ENCODE measurements around the gene TRIM46. TPM values are rescaled to one million over a fixed set of nuclear protein-coding genes. Genes with fewer than 3 reads are reported as not detected.

The TRIM46 gene
- total and polyA plus RNA-seq, 9 of the 15 experiments (the other 6 are each of a cell fraction or from before 2014, with no cell fraction given), result 0.05 to 0.60 (median 0.16) TPM; not detected in 3

DNA sequence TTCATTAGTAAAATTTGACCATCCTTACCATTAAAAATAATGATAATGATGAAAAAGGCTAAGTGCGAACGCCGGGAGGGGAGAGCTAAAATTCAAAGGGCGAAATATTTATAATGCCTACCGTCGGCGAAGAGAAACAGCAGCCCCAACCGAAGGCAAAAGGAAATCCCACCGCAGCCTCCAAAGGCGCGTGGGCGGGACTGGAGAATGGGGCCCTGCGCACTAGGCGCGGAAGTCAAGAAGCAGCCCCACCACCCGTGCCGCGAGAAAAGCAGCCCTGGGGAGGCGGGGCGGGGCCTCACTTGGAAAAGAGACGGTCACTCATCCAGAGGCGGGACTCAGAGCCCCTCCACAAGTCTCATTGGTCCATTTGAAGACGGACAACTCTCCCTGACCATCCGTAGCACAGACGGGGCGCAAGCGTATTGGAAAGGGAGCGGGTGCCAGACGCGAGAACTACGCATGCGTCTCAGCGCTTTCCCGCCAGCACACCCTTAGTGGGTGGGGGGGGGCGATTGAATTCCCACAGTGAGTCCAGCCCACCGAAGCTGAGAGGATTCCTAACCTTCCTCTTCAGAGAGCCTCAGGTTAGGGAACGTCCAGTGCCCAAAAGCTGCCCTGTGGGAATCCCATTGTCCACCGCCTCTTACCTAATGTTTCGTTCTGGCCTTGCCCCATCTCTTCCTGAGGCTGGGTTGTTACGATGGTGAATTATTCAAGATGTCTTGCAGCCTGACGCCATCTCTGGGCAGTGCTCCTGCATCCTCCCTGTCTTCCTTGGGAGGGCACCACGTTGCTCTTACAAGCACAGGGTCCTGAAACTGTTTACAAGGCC, 53.8 kb downstream of the TRIM46 start (continued):
- TF ChIP-seq BHLHE40 (IDR thresholded peaks at IDR 0.05; ENCODE audit: low read length), result peak; percentile 80
- TF ChIP-seq RBM39 (optimal IDR thresholded peaks at IDR 0.05; ENCODE audit: low read depth, low read length), result no peak
- TF ChIP-seq, protein P1, sequence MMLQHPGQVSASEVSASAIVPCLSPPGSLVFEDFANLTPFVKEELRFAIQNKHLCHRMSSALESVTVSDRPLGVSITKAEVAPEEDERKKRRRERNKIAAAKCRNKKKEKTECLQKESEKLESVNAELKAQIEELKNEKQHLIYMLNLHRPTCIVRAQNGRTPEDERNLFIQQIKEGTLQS (IDR thresholded peaks at IDR 0.05), result no peak
- TF ChIP-seq, protein P1 (CRISPR knock-in tag; conservative IDR thresholded peaks at IDR 0.05), result no peak; the same call in 1 of the 2 replicates
- TF ChIP-seq ATF1 (CRISPR knock-in tag; IDR thresholded peaks at IDR 0.05), result no peak
- TF ChIP-seq ATF1 (tag; IDR thresholded peaks at IDR 0.05), result peak; percentile 30; the same call in 1 of the 2 replicates
- TF ChIP-seq SMAD1 (IDR thresholded peaks at IDR 0.05; ENCODE audit: low read depth, low read length, partially characterized antibody), result no peak
- no peak for TF ChIP-seq ZC3H8 (IDR thresholded peaks at IDR 0.05)
- TF ChIP-seq PHF20 (IDR thresholded peaks at IDR 0.05; ENCODE audit: partially characterized antibody), result no peak
- TF ChIP-seq DIDO1 (tag; IDR thresholded peaks at IDR 0.05; ENCODE audit: low read depth), result no peak
- no peak; the same call in 1 of the 2 replicates for TF ChIP-seq MTA1 (IDR thresholded peaks at IDR 0.05; ENCODE audit: borderline replicate concordance)
- no peak for TF ChIP-seq PRPF4 (IDR thresholded peaks at IDR 0.05; ENCODE audit: insufficient read depth, low read depth, low read length, poor library complexity, severe bottlenecking)
- 0 out of 2 replicates have a peak, but pooled peaks have one; percentile 13 for TF ChIP-seq ZNF354B (CRISPR knock-in tag; IDR thresholded peaks at IDR 0.05)
- TF ChIP-seq NR2F6 (CRISPR knock-in tag; IDR thresholded peaks at IDR 0.05), result 0 out of 2 replicates have a peak, but pooled peaks have one; percentile 0
- peak; percentile 81 for TF ChIP-seq TAF1 (IDR thresholded peaks at IDR 0.05; ENCODE audit: control insufficient read depth, extremely low read depth, insufficient read depth, low read length, severe bottlenecking)
- peak; percentile 78 for TF ChIP-seq SP2 (IDR thresholded peaks at IDR 0.05; ENCODE audit: extremely low read depth, low read depth, low read length, poor library complexity, severe bottlenecking)
- TF ChIP-seq FOS (IDR thresholded peaks at IDR 0.05; ENCODE audit: extremely low read depth, insufficient read length), result peak; percentile 91
- TF ChIP-seq POLR2AphosphoS2 (IDR thresholded peaks at IDR 0.05; ENCODE audit: low read length), result no peak
- TF ChIP-seq, protein P2, sequence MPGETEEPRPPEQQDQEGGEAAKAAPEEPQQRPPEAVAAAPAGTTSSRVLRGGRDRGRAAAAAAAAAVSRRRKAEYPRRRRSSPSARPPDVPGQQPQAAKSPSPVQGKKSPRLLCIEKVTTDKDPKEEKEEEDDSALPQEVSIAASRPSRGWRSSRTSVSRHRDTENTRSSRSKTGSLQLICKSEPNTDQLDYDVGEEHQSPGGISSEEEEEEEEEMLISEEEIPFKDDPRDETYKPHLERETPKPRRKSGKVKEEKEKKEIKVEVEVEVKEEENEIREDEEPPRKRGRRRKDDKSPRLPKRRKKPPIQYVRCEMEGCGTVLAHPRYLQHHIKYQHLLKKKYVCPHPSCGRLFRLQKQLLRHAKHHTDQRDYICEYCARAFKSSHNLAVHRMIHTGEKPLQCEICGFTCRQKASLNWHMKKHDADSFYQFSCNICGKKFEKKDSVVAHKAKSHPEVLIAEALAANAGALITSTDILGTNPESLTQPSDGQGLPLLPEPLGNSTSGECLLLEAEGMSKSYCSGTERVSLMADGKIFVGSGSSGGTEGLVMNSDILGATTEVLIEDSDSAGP (CRISPR knock-in tag; IDR thresholded peaks at IDR 0.05), result peak; percentile 39; the same call in 1 of the 2 replicates
- peak; percentile 97 for TF ChIP-seq GTF2E2 (tag; IDR thresholded peaks at IDR 0.05)
- no peak for TF ChIP-seq SLC30A9 (CRISPR knock-in tag; IDR thresholded peaks at IDR 0.05)
- TF ChIP-seq CEBPB (tag; IDR thresholded peaks at IDR 0.05), result no peak
- TF ChIP-seq ZNF24 (IDR thresholded peaks at IDR 0.05), result peak; percentile 41
- no peak for TF ChIP-seq HDAC8 (tag; IDR thresholded peaks at IDR 0.05)
- TF ChIP-seq MYNN (IDR thresholded peaks at IDR 0.05), result no peak
- no peak for TF ChIP-seq MYNN (CRISPR knock-in tag; IDR thresholded peaks at IDR 0.05)
- TF ChIP-seq IRF2 (CRISPR knock-in tag; IDR thresholded peaks at IDR 0.05), result no peak
- no peak for TF ChIP-seq CBFA2T2 (conservative IDR thresholded peaks at IDR 0.05)
- peak; percentile 72; the same call in 1 of the 2 replicates for TF ChIP-seq SP1 (CRISPR knock-in tag; IDR thresholded peaks at IDR 0.05)
- no peak for TF ChIP-seq NBN (IDR thresholded peaks at IDR 0.05; ENCODE audit: low read depth)
- peak; percentile 55 for TF ChIP-seq HNRNPLL (IDR thresholded peaks at IDR 0.05; ENCODE audit: low read depth, low read length, poor library complexity, severe bottlenecking)
